ENCODE results near the gene CCDC14.
"Not testable (repeated sequence)": the region's sequence is repeated elsewhere in the genome, so short reads cannot be mapped to it uniquely, and the experiment has no call there.

CCDC14 gene

DNA sequence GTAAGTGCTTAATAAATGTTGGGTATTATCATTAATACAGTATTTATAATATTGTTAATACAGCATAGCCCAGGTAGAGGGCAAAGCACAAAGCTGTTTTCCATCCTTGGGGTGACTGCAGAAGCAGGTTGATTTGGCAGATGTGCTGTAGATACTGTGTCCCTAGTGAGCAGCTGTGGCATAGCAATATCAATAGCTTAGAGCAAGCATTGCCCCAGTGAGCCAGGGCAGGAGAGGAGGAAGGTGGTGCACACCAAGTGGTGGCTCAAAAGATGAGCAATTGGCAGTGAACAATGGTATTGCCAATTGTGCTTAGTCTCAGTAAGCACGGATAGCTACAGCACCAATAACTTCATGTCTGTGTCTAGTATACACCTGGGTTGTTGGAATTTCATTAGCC is 5.8 kb upstream of the CCDC14 start:
- not testable (repeated sequence) for DNase-seq (ENCODE audit: low read depth)

DNA sequence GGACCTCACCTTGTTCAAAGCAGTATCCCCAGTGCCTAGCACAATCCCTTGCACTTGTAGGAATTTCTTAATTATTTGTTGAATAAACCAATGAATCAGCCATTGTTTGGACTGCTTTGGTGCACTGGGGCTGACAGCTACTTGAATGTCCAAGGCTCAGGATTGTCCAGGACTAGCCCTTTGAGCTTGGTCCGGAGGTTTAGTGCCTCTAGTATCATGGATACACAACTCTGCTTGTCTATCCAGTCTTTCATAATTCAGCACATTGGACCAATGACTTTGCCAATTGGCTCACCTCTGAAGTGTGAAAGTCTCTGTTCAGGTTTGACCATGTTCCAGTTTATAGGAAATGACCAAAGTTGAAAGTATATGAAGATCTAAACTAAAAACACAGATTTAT is 3.8 kb upstream of the CCDC14 start:
- not testable (repeated sequence) for DNase-seq (ENCODE audit: low read depth)

DNA sequence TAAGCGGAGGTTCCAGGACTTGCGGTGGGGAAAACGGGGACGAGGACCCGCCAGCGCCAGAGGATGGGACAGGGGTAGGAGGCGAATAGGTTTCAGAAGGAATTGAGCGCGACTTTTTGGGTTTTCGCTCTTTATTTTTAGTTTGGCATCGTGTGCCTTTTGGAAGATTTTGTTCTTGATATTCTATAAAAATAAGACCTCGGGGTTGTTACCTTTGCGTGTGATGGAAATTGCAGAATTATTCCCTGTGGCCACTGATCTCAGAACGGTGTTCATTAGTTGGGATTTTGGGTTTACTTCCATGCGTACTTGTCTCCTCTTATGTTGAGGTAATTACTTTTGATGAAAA is 453 bp upstream of the CCDC14 start:
- no peak for DNase-seq (ENCODE audit: low read depth)

DNA sequence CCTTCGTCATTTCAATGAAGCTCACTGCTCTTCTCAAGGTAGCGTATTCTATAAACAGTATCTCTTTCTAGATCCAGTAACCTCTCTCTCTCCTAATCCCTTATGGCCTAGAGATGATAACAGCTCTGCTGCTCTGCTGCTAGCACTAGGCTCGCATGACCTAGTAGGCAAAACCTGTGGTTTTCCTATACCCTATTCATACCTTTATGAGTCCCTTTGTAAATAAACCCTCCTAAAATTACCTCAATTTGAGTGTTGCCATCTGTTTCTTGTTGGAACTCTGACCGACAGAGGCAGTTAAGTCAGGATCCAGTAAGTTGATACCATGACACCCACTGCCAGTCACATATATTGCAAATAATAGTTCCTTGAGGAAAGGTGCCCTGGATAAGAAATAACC is 7.3 kb downstream of the CCDC14 start:
- no peak for DNase-seq (ENCODE audit: low read depth)

- no peak for DNase-seq (ENCODE audit: low read depth)
These were observed 8.0 kb downstream of the CCDC14 start for GRCh38 chr3:123952844-123953520.

- DNase-seq (ENCODE audit: low read depth), result no peak
These were observed 9.2 kb downstream of the CCDC14 start for GRCh38 chr3:123951522-123952447.

- no peak for DNase-seq (ENCODE audit: low read depth)
These were observed 11.4 kb downstream of the CCDC14 start for GRCh38 chr3:123949641-123950040.

DNA sequence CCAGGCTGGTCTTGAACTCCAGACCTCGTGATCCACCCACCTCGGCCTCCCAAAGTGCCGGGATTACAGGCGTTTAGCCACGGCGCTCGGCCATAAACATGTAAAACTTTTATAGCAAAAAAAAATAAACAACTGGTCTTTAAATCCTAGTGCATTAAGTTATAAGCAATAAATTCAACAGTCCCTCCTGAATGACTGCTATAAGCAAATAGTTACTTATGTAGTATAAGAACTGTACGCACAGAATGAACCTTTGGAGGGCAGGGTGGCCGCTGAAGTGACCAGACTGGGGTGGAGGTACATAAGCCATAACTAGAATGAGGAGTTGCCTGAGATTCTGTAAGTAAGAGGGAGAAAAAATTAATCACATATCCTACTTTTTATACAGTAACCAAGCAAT is 12.6 kb downstream of the CCDC14 start:
- DNase-seq (ENCODE audit: low read depth), result no peak

GRCh38 chr3:123947482-123947881 is 13.5 kb downstream of the CCDC14 start:
- no peak for DNase-seq (ENCODE audit: low read depth)

DNA sequence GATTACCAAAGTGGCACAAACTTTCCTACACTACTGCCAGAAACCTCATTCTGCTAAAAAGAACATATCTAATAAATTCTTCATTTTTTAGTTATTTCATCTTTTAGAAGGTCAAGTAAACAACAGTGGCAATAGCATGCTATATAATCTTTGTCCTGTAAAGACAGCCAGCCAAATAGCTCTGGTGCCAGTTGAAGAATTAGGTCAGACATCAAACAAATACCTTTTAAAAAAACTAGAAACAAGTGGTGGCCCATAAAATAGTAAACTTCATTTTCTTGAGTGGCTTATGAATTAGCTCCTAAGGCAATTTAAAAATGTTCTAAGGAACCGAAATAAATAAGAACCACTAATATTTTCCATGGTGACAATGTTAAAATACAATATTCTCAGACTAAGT is 19.5 kb downstream of the CCDC14 start:
- DNase-seq (ENCODE audit: low read depth), result no peak

DNA sequence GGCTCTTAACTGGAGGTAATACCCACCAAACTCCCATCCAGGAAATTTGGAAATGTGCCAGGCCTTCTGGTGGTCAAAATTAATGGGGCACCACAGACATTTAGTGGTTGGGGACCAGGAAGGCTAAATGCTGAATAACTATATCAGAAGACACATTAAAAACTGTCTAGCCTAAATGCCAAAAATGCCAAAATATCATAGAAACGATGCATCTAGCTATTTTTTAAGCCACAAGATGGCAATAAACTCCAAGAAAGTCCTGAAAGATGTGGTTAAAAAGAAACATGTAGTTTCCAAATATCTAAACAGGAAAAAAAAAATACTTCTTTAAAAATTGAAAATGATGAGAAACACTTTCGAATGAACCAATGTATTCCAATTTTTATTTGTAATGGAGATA is 19.9 kb downstream of the CCDC14 start:
- DNase-seq (ENCODE audit: low read depth), result no peak

GRCh38 chr3:123939706-123940105 is 21.3 kb downstream of the CCDC14 start:
- DNase-seq (ENCODE audit: low read depth), result no peak

- no peak for DNase-seq (ENCODE audit: low read depth)
These were observed 24.6 kb downstream of the CCDC14 start for GRCh38 chr3:123936400-123936799.

- no peak for DNase-seq (ENCODE audit: low read depth)
These were observed 25.2 kb downstream of the CCDC14 start for GRCh38 chr3:123935830-123936229.

GRCh38 chr3:123934250-123934649 is 26.8 kb downstream of the CCDC14 start:
- DNase-seq (ENCODE audit: low read depth), result no peak

DNA sequence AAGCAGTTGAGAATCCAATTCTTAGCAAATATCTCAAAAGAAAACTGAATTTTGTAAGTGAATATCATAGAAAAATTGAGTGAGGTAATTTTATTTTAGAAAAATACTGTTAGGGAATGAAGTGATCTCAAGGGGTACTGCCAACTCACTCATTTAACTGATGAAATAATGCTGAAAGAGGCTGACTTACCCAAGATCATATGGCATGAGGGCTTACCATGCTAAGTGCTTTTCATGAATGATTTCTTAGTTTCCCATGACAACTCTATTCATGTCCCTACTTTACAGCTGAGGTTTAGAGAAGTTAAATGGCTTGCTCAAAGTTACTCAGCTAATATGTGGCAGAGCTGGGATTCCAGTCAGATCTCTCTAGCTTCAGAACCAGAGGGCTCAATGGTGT is 30.6 kb downstream of the CCDC14 start:
- DNase-seq (ENCODE audit: low read depth), result no peak

GRCh38 chr3:123929325-123929724 is 31.7 kb downstream of the CCDC14 start:
- no peak for DNase-seq (ENCODE audit: low read depth)

DNA sequence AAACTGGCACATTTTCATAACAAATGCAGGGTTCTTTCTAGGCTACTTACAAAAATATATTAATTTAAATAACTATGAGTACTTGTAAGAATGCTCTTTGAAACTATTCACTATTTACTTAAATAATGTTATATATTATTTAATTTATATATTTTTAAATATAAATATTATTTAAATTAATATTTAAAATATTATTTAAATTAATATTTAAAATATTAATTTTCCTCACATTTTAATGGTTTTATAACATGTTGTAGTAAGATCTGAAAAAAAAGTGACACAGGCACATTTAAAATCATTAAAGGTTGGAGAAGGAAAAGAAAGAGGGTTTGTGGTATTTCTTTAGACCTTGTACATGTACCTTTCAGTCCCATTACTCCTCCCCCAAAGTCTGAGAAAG is 34.6 kb downstream of the CCDC14 start:
- DNase-seq (ENCODE audit: low read depth), result no peak

DNA sequence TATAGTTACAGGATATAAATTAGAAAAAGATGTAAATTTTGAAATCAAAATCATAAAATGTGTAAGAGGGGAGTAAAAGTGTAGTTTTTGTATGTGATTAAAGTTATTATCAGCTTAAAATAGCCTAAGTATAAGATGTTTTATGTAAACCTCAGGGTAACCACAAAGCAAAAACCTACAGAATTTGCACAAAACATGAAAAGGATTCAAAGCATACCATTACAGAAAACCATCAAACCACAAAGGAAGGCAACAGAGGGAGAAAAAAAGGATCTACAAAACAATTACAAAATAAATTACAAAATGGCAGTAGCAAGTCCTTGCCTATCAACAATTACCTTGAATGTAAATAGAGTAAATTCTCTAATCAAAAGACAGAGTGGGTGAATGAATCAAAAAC is 40.2 kb downstream of the CCDC14 start:
- no peak for DNase-seq (ENCODE audit: low read depth)

- DNase-seq (ENCODE audit: low read depth), result no peak
These were observed 40.6 kb downstream of the CCDC14 start for GRCh38 chr3:123920383-123920782.

- DNase-seq (ENCODE audit: low read depth), result no peak
These were observed 41.7 kb downstream of the CCDC14 start for GRCh38 chr3:123919353-123919752.

DNA sequence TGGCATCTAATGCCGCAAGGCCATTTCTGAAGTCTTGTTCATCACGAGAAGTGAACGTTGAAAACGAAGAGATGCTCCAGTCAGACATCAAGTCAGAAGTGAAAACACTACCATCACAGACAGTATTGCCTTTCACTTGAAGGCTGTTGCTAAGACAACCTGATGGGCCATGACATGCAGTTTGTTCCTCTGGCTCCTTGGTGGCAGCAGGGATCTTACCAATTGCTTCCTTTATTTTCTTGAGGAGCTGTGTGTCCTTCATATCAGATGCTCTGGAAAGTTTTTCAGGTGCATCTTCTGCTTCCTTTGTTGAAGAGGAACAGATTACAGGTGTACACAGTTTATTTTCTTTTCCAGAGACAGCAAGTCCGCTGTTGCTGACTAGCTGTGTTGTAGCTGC is 46.2 kb downstream of the CCDC14 start:
- no peak for DNase-seq (ENCODE audit: low read depth)

DNA sequence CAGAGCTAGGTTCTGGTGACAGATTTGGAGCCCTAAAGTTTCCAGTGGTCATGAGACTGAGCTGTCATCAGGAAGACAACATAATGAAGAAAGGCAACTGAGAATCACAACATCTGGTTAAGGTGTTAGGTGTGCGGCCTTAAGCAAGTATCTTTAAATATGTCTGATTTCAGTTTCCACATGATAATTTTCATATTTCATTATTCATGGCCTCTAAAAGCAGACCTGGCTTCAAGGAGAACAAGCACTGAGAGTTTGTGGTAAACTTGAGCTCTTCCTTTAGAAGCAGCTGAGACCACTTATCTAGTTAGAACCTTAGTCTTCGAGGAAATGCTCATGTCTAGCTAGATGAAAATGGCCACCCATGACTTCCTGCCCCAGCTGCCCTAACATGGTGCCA is 51.2 kb downstream of the CCDC14 start:
- no peak for DNase-seq (ENCODE audit: low read depth)

- DNase-seq (ENCODE audit: low read depth), result no peak
These were observed 53.3 kb downstream of the CCDC14 start for GRCh38 chr3:123907720-123908119.
